Cardiac muscle cell (in vitro differentiated cells and primary cell): ENCODE measurements around the gene CHIA. TPM values are rescaled to one million over a fixed set of nuclear protein-coding genes. Genes with fewer than 3 reads are reported as not detected.

Source experiments
- DNase-seq, 2 donors: peaks; one replicate each; pipeline versions ENCODE4 v3.0.0 to v3.0.0-alpha.2; 2010 to 2017; ENCODE audit warnings: low read depth in 1 of 2, low spot score in 1 of 2
- H3K27ac ChIP-seq: fragments of 200-600 bp; sonication (generic); 2 replicates; pipeline ENCODE4 v1.5.1; 2016
- H3K27me3 ChIP-seq: fragments of 200-600 bp; sonication (generic); 2 replicates; pipeline ENCODE4 v1.6.0; 2016; ENCODE audit warnings: control low read depth
- H3K36me3 ChIP-seq: fragments of 200-600 bp; sonication (generic); 2 replicates; pipeline ENCODE4 v1.5.1; 2016; ENCODE audit warnings: control low read depth
- H3K4me1 ChIP-seq: fragments of 200-600 bp; sonication (generic); 2 replicates; pipeline ENCODE4 v1.8.1; 2017; ENCODE audit warnings: low read depth, mild to moderate bottlenecking, mixed run types
- H3K4me3 ChIP-seq: fragments of 200-600 bp; sonication (generic); 2 replicates; pipeline ENCODE4 v1.5.1; 2016; ENCODE audit warnings: mild to moderate bottlenecking
- H3K9me3 ChIP-seq: fragments of 200-600 bp; sonication (generic); 2 replicates; pipeline ENCODE4 v1.5.1; 2017; ENCODE audit warnings: low read depth, mild to moderate bottlenecking, control low read depth
- CTCF ChIP-seq: IDR thresholded peaks from 2 replicates; pipeline ENCODE4 v1.5.1; 2012; ENCODE audit warnings: low read depth, mild to moderate bottlenecking, low read length
- polyA plus RNA-seq: library from polyadenylated mRNA; unstranded; fragments of >200 nt; fragmentation: Nextera tagmentation; extraction: Ambion mirVana; gene quantifications from 2 replicates; pipeline ENCODE4 v1.2.1, GENCODE V29; 2016
- total RNA-seq: library from RNA; depleted of rRNA; stranded (reverse); fragments of >200 nt; gene quantifications from 2 replicates; pipeline ENCODE4 v1.2.3, GENCODE V29; 2016

The CHIA gene
- total and polyA plus RNA-seq, 2 experiments from 2014 or later, result not detected

- no peak for DNase-seq
- no peaks in the 10 kb centered on the region for H3K9me3 ChIP-seq
- no peak overlapping the region for H3K4me3 ChIP-seq
- no peaks in the 10 kb centered on the region for H3K36me3 ChIP-seq
- H3K27ac ChIP-seq, result no peak overlapping the region
- no peaks in the 10 kb centered on the region for H3K4me1 ChIP-seq
- no peaks in the 10 kb centered on the region for H3K27me3 ChIP-seq
- no peak for TF ChIP-seq CTCF
Measured at GRCh38 chr1:111283838-111284237, 6.8 kb upstream of the CHIA start.

- Histone ChIP-seq H3K36me3 (no peaks in the 10 kb centered on the region), H3K4me1 (no peaks in the 10 kb centered on the region), H3K27ac (no peak overlapping the region), H3K27me3 (no peaks in the 10 kb centered on the region), H3K4me3 (no peak overlapping the region), H3K9me3 (no peaks in the 10 kb centered on the region)
- DNase-seq, result no peak
- no peak for TF ChIP-seq CTCF
Measured at GRCh38 chr1:111285879-111286278, 4.8 kb upstream of the CHIA start.

- Histone ChIP-seq H3K27ac (no peak overlapping the region), H3K36me3 (no peaks in the 10 kb centered on the region), H3K9me3 (no peaks in the 10 kb centered on the region), H3K27me3 (no peaks in the 10 kb centered on the region), H3K4me3 (no peak overlapping the region), H3K4me1 (no peaks in the 10 kb centered on the region)
- no peak for TF ChIP-seq CTCF
- DNase-seq, result no peak
Measured at GRCh38 chr1:111286912-111287311, 3.7 kb upstream of the CHIA start.

- Histone ChIP-seq H3K9me3 (no peaks in the 10 kb centered on the region), H3K36me3 (no peaks in the 10 kb centered on the region), H3K27me3 (no peaks in the 10 kb centered on the region), H3K4me1 (no peaks in the 10 kb centered on the region), H3K4me3 (no peak overlapping the region), H3K27ac (no peak overlapping the region)
- no peak for TF ChIP-seq CTCF
- DNase-seq, result no peak
Measured at GRCh38 chr1:111289371-111289770, 1.3 kb upstream of the CHIA start.

GRCh38 chr1:111290104-111290503 is 547 bp upstream of the CHIA start:
- no peak for TF ChIP-seq CTCF
- no peak overlapping the region for H3K27ac ChIP-seq
- no peaks in the 10 kb centered on the region for H3K27me3 ChIP-seq
- H3K36me3 ChIP-seq, result no peaks in the 10 kb centered on the region
- no peaks in the 10 kb centered on the region for H3K4me1 ChIP-seq
- DNase-seq, result no peak
- no peak overlapping the region for H3K4me3 ChIP-seq
- H3K9me3 ChIP-seq, result no peaks in the 10 kb centered on the region

GRCh38 chr1:111294390-111294789 is 3.7 kb downstream of the CHIA start:
- Histone ChIP-seq H3K27ac (no peak overlapping the region), H3K36me3 (no peaks in the 10 kb centered on the region), H3K9me3 (no peaks in the 10 kb centered on the region), H3K27me3 (no peaks in the 10 kb centered on the region), H3K4me1 (no peaks in the 10 kb centered on the region), H3K4me3 (no peak overlapping the region)
- no peak for DNase-seq
- no peak for TF ChIP-seq CTCF
